ENCODE measurements around the gene AXIN2.

GRCh38 chr17:65542610-65543009 is 18.8 kb downstream of the AXIN2 start:
- TF ChIP-seq, protein P1, sequence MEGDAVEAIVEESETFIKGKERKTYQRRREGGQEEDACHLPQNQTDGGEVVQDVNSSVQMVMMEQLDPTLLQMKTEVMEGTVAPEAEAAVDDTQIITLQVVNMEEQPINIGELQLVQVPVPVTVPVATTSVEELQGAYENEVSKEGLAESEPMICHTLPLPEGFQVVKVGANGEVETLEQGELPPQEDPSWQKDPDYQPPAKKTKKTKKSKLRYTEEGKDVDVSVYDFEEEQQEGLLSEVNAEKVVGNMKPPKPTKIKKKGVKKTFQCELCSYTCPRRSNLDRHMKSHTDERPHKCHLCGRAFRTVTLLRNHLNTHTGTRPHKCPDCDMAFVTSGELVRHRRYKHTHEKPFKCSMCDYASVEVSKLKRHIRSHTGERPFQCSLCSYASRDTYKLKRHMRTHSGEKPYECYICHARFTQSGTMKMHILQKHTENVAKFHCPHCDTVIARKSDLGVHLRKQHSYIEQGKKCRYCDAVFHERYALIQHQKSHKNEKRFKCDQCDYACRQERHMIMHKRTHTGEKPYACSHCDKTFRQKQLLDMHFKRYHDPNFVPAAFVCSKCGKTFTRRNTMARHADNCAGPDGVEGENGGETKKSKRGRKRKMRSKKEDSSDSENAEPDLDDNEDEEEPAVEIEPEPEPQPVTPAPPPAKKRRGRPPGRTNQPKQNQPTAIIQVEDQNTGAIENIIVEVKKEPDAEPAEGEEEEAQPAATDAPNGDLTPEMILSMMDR (IDR thresholded peaks at IDR 0.05): no peak
- no peak for TF ChIP-seq POLR2A (IDR thresholded peaks at IDR 0.05)
